GM23338 (cell line): ENCODE results near the gene PRAMEF9. TPM values are rescaled to one million over a fixed set of nuclear protein-coding genes. Genes with fewer than 3 reads are reported as not detected.
"Not testable (repeated sequence)": the region's sequence is repeated elsewhere in the genome, so short reads cannot be mapped to it uniquely, and the experiment has no call there.

Source experiments
- ATAC-seq: fragments of 200-7000 bp; cut with Tn5 transposase; 3 replicates; pipeline ENCODE4 v1.9.1; 2020
- DNase-seq: peaks from one replicate; pipeline ENCODE4 v3.0.0-alpha.2; 2015; ENCODE audit warnings: low spot score
- H2AFZ ChIP-seq: fragments of 200-600 bp; sonication (generic); 2 replicates; pipeline ENCODE4 v1.8.0; 2016; ENCODE audit warnings: antibody characterized with exemption, mild to moderate bottlenecking, moderate library complexity
- H3F3A ChIP-seq: fragments of 200-600 bp; sonication (generic); replicated peaks from 2 replicates; pipeline ENCODE4 v1.8.0; 2017; ENCODE audit warnings: antibody characterized with exemption, mixed run types, low read depth
- H3K27ac ChIP-seq: fragments of 200-600 bp; sonication (generic); 2 replicates; pipeline ENCODE4 v1.6.1; 2016; ENCODE audit warnings: low read depth
- H3K27me3 ChIP-seq: fragments of 200-600 bp; sonication (generic); 2 replicates; pipeline ENCODE4 v1.8.0; 2016; ENCODE audit warnings: mild to moderate bottlenecking, mixed run types, moderate library complexity; ENCODE audit not compliant: insufficient read depth
- H3K36me3 ChIP-seq: fragments of 200-600 bp; sonication (generic); 2 replicates; pipeline ENCODE4 v1.8.0; 2016; ENCODE audit warnings: mild to moderate bottlenecking; ENCODE audit not compliant: insufficient read depth
- H3K4me1 ChIP-seq: fragments of 200-600 bp; sonication (generic); 2 replicates; pipeline ENCODE4 v1.8.0; 2016; ENCODE audit warnings: mild to moderate bottlenecking, moderate library complexity; ENCODE audit not compliant: insufficient read depth
- H3K4me2 ChIP-seq: fragments of 200-600 bp; sonication (generic); 2 replicates; pipeline ENCODE4 v1.7.1; 2017; ENCODE audit warnings: mixed run types
- H3K4me3 ChIP-seq: fragments of 200-600 bp; sonication (generic); 2 replicates; pipeline ENCODE4 v1.6.1; 2016; ENCODE audit warnings: mixed run types
- H3K79me2 ChIP-seq: fragments of 200-600 bp; sonication (generic); replicated peaks from 2 replicates; pipeline ENCODE4 v1.8.0; 2017; ENCODE audit warnings: mild to moderate bottlenecking; ENCODE audit not compliant: insufficient read depth
- H3K9me2 ChIP-seq: fragments of 200-600 bp; sonication (generic); 2 replicates; pipeline ENCODE4 v1.8.0; 2017; ENCODE audit not compliant: insufficient read depth
- H4K20me1 ChIP-seq: fragments of 200-600 bp; sonication (generic); replicated peaks from 2 replicates; pipeline ENCODE4 v1.8.0; 2017; ENCODE audit warnings: mild to moderate bottlenecking; ENCODE audit not compliant: insufficient read depth
- H3K27ac Mint-ChIP-seq: 2 replicates; pipeline ENCODE4 v1.8.0; 2020; ENCODE audit warnings: inconsistent platforms, mild to moderate bottlenecking, moderate library complexity, mixed read lengths
- H3K27me3 Mint-ChIP-seq: 3 replicates; pipeline ENCODE4 v1.8.0; 2022; ENCODE audit warnings: low read depth, mild to moderate bottlenecking, moderate library complexity, mixed read lengths, inconsistent platforms; ENCODE audit not compliant: insufficient read depth, poor library complexity
- H3K36me3 Mint-ChIP-seq: 3 replicates; pipeline ENCODE4 v1.8.0; 2021; ENCODE audit warnings: low read depth, mild to moderate bottlenecking, inconsistent platforms, moderate library complexity, mixed read lengths
- H3K4me1 Mint-ChIP-seq: 3 replicates; pipeline ENCODE4 v1.8.0; 2020; ENCODE audit warnings: mild to moderate bottlenecking, inconsistent platforms, mixed read lengths
- H3K4me3 Mint-ChIP-seq: 3 replicates; pipeline ENCODE4 v1.8.0; 2021; ENCODE audit warnings: moderate library complexity, mild to moderate bottlenecking, inconsistent platforms, mixed read lengths
- H3K9me3 Mint-ChIP-seq: 3 replicates; pipeline ENCODE4 v1.8.0; 2020; ENCODE audit warnings: moderate library complexity, mild to moderate bottlenecking, inconsistent platforms, mixed read lengths
- long read RNA-seq: library from polyadenylated mRNA; unstranded; transcript quantifications from one replicate; pipeline ENCODE4 v2.0.0, GENCODE V29; 2020; ENCODE audit not compliant: unreplicated experiment
- polyA plus RNA-seq: library from polyadenylated mRNA; unstranded; fragments of >200 nt; fragmentation: Nextera tagmentation; extraction: Ambion mirVana; gene quantifications from 2 replicates; pipeline ENCODE4 v1.2.1, GENCODE V29; 2016
- total RNA-seq: library from RNA; depleted of rRNA; stranded (reverse); fragments of >200 nt; shearing (Covaris generic); gene quantifications from 2 replicates; pipeline ENCODE4 v1.2.3, GENCODE V29; 2014; rRNA removed

The PRAMEF9 gene
- not detected in 2 replicates for total RNA-seq
- polyA plus RNA-seq: not detected in 2 replicates
- long read RNA-seq: 0 reads

GRCh38 chr1:13171548-13171947 is at the start of gene PRAMEF9:
Gene PRAMEF9, plus strand, starts transcription at chr1:13171848. Its CDS starts 3,433 bp downstream, at chr1:13175281.
- not testable (repeated sequence) for ATAC-seq

GRCh38 chr1:13155909-13156308 is 15.7 kb upstream of the PRAMEF9 start, which contains the start of gene PRAMEF26:
Gene PRAMEF26, minus strand, starts transcription at chr1:13156009. Its CDS starts 2,914 bp downstream, at chr1:13153095.
- H3K4me1 ChIP-seq, H3K4me3 Mint-ChIP-seq, H3K9me2 ChIP-seq, H3K27me3 ChIP-seq, H3K36me3 ChIP-seq, H4K20me1 ChIP-seq, H3K4me1 Mint-ChIP-seq, H3K27ac ChIP-seq, H3F3A ChIP-seq, H3K4me2 ChIP-seq, H3K4me3 ChIP-seq, ATAC-seq, H3K79me2 ChIP-seq, DNase-seq, H3K36me3 Mint-ChIP-seq, H3K27me3 Mint-ChIP-seq, H2AFZ ChIP-seq, H3K27ac Mint-ChIP-seq, H3K9me3 Mint-ChIP-seq: not testable (repeated sequence)

More at GRCh38 chr1:13171548-13171947, at the start of gene PRAMEF9:
- not testable (repeated sequence) for H3K27ac Mint-ChIP-seq, H3K4me1 Mint-ChIP-seq, H3K4me3 ChIP-seq, H3K27me3 Mint-ChIP-seq, H4K20me1 ChIP-seq, H3K4me1 ChIP-seq, H3K4me2 ChIP-seq, H3K27me3 ChIP-seq, H3K9me2 ChIP-seq, H2AFZ ChIP-seq, H3F3A ChIP-seq, H3K36me3 ChIP-seq, H3K36me3 Mint-ChIP-seq, H3K4me3 Mint-ChIP-seq, H3K27ac ChIP-seq, H3K79me2 ChIP-seq, DNase-seq
- peaks cover 20% of the 10 kb centered on the region; the same call in 2 of the 3 replicates for H3K9me3 Mint-ChIP-seq

DNA sequence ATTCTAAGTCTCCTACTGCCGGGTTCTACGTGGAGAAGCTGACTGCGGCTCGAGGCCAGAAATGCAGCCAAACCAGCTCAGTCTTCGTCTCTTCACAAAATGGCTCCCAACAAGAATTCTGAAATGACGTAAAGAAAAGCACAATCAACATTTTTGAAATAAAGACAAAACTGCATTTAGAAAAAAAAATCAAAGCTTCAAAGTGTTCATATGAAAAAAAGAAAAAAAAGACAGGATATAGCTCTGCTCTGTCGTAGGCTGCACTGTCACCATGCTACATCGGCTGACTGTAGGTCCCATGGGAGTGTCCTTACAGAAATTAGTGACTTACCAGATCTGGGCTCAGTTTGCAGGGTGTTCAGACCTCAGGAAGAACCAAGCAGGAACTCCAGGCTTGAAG is 6.1 kb upstream of the PRAMEF9 start, which contains the start of gene HNRNPCL4:
Gene HNRNPCL4 (minus strand): TSS at position 101 of the 400 bp plus-strand sequence. CDS start 164 bp downstream, outside the sequence.
- not testable (repeated sequence) for H4K20me1 ChIP-seq, H3K36me3 ChIP-seq, H3K4me3 Mint-ChIP-seq, H3K4me1 Mint-ChIP-seq, H3K9me2 ChIP-seq, H3K4me1 ChIP-seq, H2AFZ ChIP-seq, H3K27me3 ChIP-seq, H3K4me3 ChIP-seq, ATAC-seq, H3K27ac Mint-ChIP-seq, DNase-seq, H3K27ac ChIP-seq, H3K79me2 ChIP-seq, H3K9me3 Mint-ChIP-seq, H3K4me2 ChIP-seq, H3K27me3 Mint-ChIP-seq, H3K36me3 Mint-ChIP-seq, H3F3A ChIP-seq

DNA sequence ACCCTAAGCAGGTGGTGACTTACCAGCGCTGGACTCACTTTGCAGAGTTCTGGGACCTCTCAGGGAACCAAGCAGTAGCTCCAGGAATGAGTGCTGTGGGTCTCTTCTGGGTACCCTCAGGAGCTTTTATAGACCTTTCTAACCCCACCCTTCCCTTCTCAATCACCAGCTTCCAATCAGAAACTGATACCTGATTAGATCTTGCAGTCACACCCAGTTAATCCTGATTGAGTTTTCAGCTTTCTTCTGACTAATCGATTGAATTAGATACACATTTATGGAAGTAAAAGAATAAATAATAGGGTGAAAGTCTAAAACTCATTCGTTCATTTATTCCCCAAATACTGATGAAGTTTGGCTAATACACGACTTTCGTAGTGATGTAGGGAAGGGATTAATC is 29.7 kb downstream of the PRAMEF9 start, which contains the start of gene PRAMEF13:
Gene PRAMEF13 (minus strand): TSS at position 101 of the 400 bp plus-strand sequence. CDS start 1,820 bp downstream, outside the sequence.
- not testable (repeated sequence) for H3K27ac Mint-ChIP-seq, H3K4me1 Mint-ChIP-seq, H3K79me2 ChIP-seq, H3K27me3 ChIP-seq, H3K4me3 Mint-ChIP-seq, H3K4me1 ChIP-seq, H3K27me3 Mint-ChIP-seq, H3K9me2 ChIP-seq, H4K20me1 ChIP-seq, H3K36me3 Mint-ChIP-seq, H3K27ac ChIP-seq, ATAC-seq, DNase-seq, H3K4me2 ChIP-seq, H3K4me3 ChIP-seq, H2AFZ ChIP-seq, H3F3A ChIP-seq, H3K36me3 ChIP-seq, H3K9me3 Mint-ChIP-seq

DNA sequence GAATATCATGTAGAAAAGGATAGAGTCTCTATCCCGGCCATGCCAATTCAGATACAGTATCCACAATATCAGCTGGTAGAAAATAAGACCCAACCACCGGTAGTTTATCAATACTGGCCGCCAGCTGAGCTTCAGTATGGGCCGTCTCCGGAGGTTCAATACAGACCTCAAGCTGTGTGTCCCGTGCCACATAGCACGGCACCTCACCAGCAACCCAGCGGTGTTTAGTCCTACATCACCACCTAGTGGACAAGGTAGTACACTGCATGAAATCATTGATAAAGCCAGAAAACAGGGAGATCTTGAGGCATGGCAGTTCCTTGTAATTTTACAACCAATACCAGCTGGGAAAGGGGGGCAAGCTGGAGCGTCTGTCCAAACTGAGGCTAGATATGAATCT is 37.1 kb downstream of the PRAMEF9 start:
- H3K27ac ChIP-seq, ATAC-seq, H3K4me2 ChIP-seq, H3K27me3 ChIP-seq, H3K79me2 ChIP-seq, H3K27me3 Mint-ChIP-seq, H3K9me2 ChIP-seq, H3K4me3 ChIP-seq, H3K9me3 Mint-ChIP-seq, H4K20me1 ChIP-seq, H3K36me3 ChIP-seq, DNase-seq, H2AFZ ChIP-seq, H3K4me1 ChIP-seq, H3K27ac Mint-ChIP-seq, H3K4me3 Mint-ChIP-seq, H3F3A ChIP-seq, H3K4me1 Mint-ChIP-seq, H3K36me3 Mint-ChIP-seq: not testable (repeated sequence)

GRCh38 chr1:13216619-13217018 is 45.0 kb downstream of the PRAMEF9 start:
- not testable (repeated sequence) for H3K36me3 Mint-ChIP-seq, ATAC-seq, H3K4me2 ChIP-seq

DNA sequence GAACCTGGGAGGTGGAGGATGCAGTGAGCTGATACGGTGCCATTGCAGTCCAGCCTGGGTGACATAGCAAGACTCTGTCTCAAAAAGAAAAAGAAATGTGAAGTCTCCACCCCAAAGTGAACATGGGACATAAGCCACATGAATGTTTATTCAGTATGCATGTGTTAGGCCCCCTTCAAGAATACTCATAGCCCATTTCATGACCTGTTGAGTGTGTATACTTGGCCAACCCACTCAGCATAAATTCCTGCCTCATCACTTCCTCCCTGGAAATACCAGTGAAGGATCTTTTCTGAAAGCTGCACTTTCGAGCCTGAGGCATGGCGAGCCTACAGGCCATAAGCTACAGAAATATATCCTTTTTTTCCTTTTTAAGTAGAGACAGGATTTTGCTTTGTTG is 47.6 kb downstream of the PRAMEF9 start:
- H3K4me3 ChIP-seq, H3K4me1 Mint-ChIP-seq, H3K36me3 Mint-ChIP-seq, H3K79me2 ChIP-seq, H3K9me3 Mint-ChIP-seq, H3K4me2 ChIP-seq, ATAC-seq, H3K27me3 Mint-ChIP-seq, H3K27ac ChIP-seq, H3F3A ChIP-seq, H4K20me1 ChIP-seq, H3K9me2 ChIP-seq, H3K4me3 Mint-ChIP-seq, H3K27me3 ChIP-seq, DNase-seq, H2AFZ ChIP-seq, H3K36me3 ChIP-seq, H3K4me1 ChIP-seq, H3K27ac Mint-ChIP-seq: not testable (repeated sequence)

More at GRCh38 chr1:13216619-13217018, 45.0 kb downstream of the PRAMEF9 start:
- H3K27me3 Mint-ChIP-seq, DNase-seq, H2AFZ ChIP-seq, H4K20me1 ChIP-seq, H3K27ac ChIP-seq, H3K9me2 ChIP-seq, H3F3A ChIP-seq, H3K27ac Mint-ChIP-seq, H3K79me2 ChIP-seq, H3K4me1 Mint-ChIP-seq, H3K4me3 Mint-ChIP-seq, H3K36me3 ChIP-seq, H3K4me1 ChIP-seq, H3K27me3 ChIP-seq, H3K4me3 ChIP-seq, H3K9me3 Mint-ChIP-seq: not testable (repeated sequence)
